Keratinocyte (primary cell): ENCODE data around the gene PTOV1. TPM values are rescaled to one million over a fixed set of nuclear protein-coding genes. Genes with fewer than 3 reads are reported as not detected.

Experiments
- DNase-seq: peaks from one replicate; pipeline ENCODE4 v3.0.0-alpha.2; 2011; ENCODE audit warnings: low read depth, missing footprints, low spot score
- FAIRE-seq: peaks from 2 replicates; lab custom pipeline; 2011; peaks lifted over from hg19 to GRCh38; lab: Jason Lieb, UNC
- H2AFZ ChIP-seq: 2 replicates; pipeline ENCODE4 v1.6.0; 2012; ENCODE audit warnings: low read length, control low read depth, inconsistent platforms; ENCODE audit not compliant: control insufficient read depth
- H3K27ac ChIP-seq: 2 replicates; pipeline ENCODE4 v1.5.1; 2011; ENCODE audit warnings: low read length; ENCODE audit not compliant: control insufficient read depth, insufficient read depth
- H3K27me3 ChIP-seq: 3 replicates; pipeline ENCODE4 v1.6.0; 2011; ENCODE audit warnings: low read length; ENCODE audit not compliant: control insufficient read depth, insufficient read depth; ENCODE audit errors: extremely low read depth
- H3K36me3 ChIP-seq, 2 experiments: 2 replicates in 1 of 2; 3 replicates in 1 of 2; pipeline ENCODE4 v1.5.1; 2011; ENCODE audit warnings: low read length in 2 of 2, mild to moderate bottlenecking in 1 of 2; ENCODE audit not compliant: control insufficient read depth in 2 of 2, insufficient read depth in 2 of 2; ENCODE audit errors: extremely low read depth in 1 of 2
- H3K4me1 ChIP-seq: 3 replicates; pipeline ENCODE4 v1.5.1; 2011; ENCODE audit warnings: low read length; ENCODE audit not compliant: control insufficient read depth, insufficient read depth; ENCODE audit errors: extremely low read depth
- H3K4me2 ChIP-seq: 3 replicates; pipeline ENCODE4 v1.6.0; 2011; ENCODE audit warnings: low read depth, low read length; ENCODE audit not compliant: control insufficient read depth, insufficient read depth; ENCODE audit errors: extremely low read depth
- H3K4me3 ChIP-seq, 3 experiments: fragments of 200-600 bp in 1 of 3; sonication (generic) in 1 of 3; 2 replicates in 2 of 3; 3 replicates in 1 of 3; pipeline ENCODE4 v1.5.1; 2011 to 2016; ENCODE audit warnings: low read length in 3 of 3, mild to moderate bottlenecking in 3 of 3, control low read depth in 2 of 3, inconsistent platforms in 1 of 3, low read depth in 1 of 3, mixed read lengths in 1 of 3, mixed run types in 1 of 3, moderate library complexity in 1 of 3; ENCODE audit not compliant: control insufficient read depth in 2 of 3, insufficient read depth in 2 of 3; ENCODE audit errors: extremely low read depth in 1 of 3
- H3K79me2 ChIP-seq: 2 replicates; pipeline ENCODE4 v1.6.0; 2012; ENCODE audit warnings: low read length; ENCODE audit not compliant: control insufficient read depth, insufficient read depth
- H3K9ac ChIP-seq: 3 replicates; pipeline ENCODE4 v1.6.0; 2011; ENCODE audit warnings: low read length; ENCODE audit not compliant: control insufficient read depth, insufficient read depth; ENCODE audit errors: extremely low read depth
- H3K9me1 ChIP-seq: 3 replicates; pipeline ENCODE4 v1.6.0; 2011; ENCODE audit warnings: low read length; ENCODE audit not compliant: control insufficient read depth, insufficient read depth; ENCODE audit errors: extremely low read depth
- H3K9me3 ChIP-seq: 2 replicates; pipeline ENCODE4 v1.5.1; 2012; ENCODE audit warnings: low read depth, low read length; ENCODE audit not compliant: control insufficient read depth
- H4K20me1 ChIP-seq: 3 replicates; pipeline ENCODE4 v1.6.0; 2011; ENCODE audit warnings: low read length; ENCODE audit not compliant: control insufficient read depth, insufficient read depth; ENCODE audit errors: extremely low read depth
- CTCF ChIP-seq, 3 experiments: IDR thresholded peaks in 1 of 3; conservative IDR thresholded peaks in 1 of 3; optimal IDR thresholded peaks in 1 of 3; 2 replicates in 2 of 3; 3 replicates in 1 of 3; pipeline versions ENCODE3 to v1.5.1; 2011; ENCODE audit warnings: low read length in 3 of 3, mild to moderate bottlenecking in 3 of 3, moderate library complexity in 2 of 3, control low read depth in 1 of 3, inconsistent platforms in 1 of 3; ENCODE audit not compliant: insufficient read depth in 2 of 3; ENCODE audit errors: extremely low read depth in 1 of 3
- EZH2 ChIP-seq: IDR thresholded peaks from one replicate; pipeline ENCODE4 v1.6.1; 2012; ENCODE audit warnings: inconsistent platforms, mild to moderate bottlenecking, low read length, moderate library complexity
- dilution Hi-C: fragments of 300-500 bp; cut with MboI; formaldehyde crosslinking; loops from one replicate; pipeline ENCODE4 v1.7.0; 2020; ENCODE audit warnings: low sequenced_read_pairs; ENCODE audit not compliant: extremely low pct_ligation_motif_present
- polyA plus RNA-seq, 5 experiments: library from polyadenylated mRNA; depleted of rRNA in 3 of 5; stranded (reverse) in 3 of 5; stranded (forward) in 1 of 5; unstranded in 1 of 5; fragments of >200 nt; gene quantifications; 1 replicate in 1 of 5; 2 replicates in 3 of 5; 3 replicates in 1 of 5; pipeline versions ENCODE4 v1.2.1 to v1.2.3, GENCODE V29; 2011 to 2012; ENCODE audit warnings: missing spikeins in 2 of 5, low read depth in 1 of 5, low replicate concordance in 1 of 5

The PTOV1 gene
- polyA plus RNA-seq, 1 donor (not counting 4 experiments of a cell fraction or from before 2014, with no cell fraction given), result 22.9 TPM

DNA sequence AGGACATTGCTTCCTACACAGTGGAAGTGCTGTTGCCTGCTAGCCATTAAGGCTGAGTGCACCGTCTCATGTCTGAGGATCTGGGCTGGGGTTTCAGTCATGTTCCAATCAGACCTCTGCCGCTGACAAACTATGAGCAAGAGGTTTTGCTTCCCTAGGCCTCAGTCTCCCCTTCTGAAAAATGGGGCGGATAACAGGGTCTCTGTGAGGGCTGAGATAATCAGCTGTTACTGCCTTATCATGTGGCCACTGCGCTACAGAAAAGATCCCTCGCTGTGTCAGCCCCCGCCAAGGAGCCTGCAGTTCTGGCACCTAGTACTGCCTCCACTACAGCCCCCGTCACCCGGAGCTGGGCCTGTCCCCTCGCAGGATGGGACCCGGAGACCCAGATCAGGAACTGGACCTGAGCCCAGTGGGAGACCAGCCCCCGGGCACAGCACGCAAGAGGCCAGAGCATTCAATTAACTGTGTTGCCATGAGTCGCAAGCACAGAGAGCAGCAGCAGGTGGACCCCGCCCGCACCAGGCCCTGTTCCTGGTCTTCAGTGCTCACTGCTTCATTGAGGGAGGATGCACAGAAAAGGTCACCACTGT, 19.4 kb downstream of the PTOV1 start:
- no peak overlapping the region for H2AFZ ChIP-seq
- H3K27ac ChIP-seq, result peak overlapping the region; percentile 42
- no peak for FAIRE-seq

DNA sequence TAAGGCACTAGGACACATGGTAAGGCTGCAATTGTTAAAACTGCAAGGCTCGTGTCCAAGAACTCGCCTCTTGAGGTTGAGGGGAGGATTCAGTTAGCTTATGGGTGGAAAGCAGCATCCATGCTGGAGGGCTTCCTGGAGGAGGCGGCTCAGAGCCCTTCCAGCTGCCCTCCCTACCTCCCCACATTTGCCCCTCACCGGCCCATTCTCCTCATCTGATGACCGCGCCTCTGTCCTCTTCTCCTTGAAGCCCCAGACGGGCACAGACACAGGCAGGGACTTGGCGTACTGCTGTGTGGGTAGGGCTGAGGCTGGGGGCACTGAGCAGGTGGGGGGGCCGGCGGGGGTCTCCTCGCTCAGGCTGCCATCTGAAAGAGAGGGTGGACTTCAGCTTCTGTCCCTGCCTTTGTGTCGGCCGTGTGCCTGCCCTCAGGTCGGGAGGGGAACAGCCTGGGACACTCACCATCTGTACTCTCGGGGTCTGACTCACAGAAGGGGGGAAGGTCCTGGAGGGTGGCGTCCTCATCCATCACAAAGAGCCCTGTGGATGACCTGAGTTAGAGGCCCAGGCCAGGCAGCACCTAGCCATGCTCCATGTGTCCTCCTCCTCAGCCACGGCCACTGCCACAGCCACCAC, 20.5 kb downstream of the PTOV1 start:
- H3K9me1 ChIP-seq, result no peaks in the 10 kb centered on the region
- no peak overlapping the region for H3K9ac ChIP-seq
- no peaks in the 10 kb centered on the region for H3K27me3 ChIP-seq
- no peaks in the 10 kb centered on the region for H3K9me3 ChIP-seq
- H3K79me2 ChIP-seq, result peaks cover 31% of the 10 kb centered on the region
- H2AFZ ChIP-seq, result no peak overlapping the region
- DNase-seq (no peak), FAIRE-seq (no peak)
- H3K36me3 ChIP-seq, result peaks cover 12 to 24% of the 10 kb centered on the region in 2 experiments
- no peak overlapping the region for H3K4me3 ChIP-seq
- no peak overlapping the region for H3K27ac ChIP-seq
- no peak overlapping the region for H3K4me2 ChIP-seq
- dilution Hi-C loops, result no loop called here
- TF ChIP-seq CTCF (optimal IDR thresholded peaks at IDR 0.05 in 1 of 3, IDR thresholded peaks at IDR 0.05 in 1 of 3, conservative IDR thresholded peaks at IDR 0.05 in 1 of 3; ENCODE audit: extremely low read depth in 1 of 3, insufficient read depth in 2 of 3, low read length in 3 of 3) (no peak), EZH2 (no peak)
- H4K20me1 ChIP-seq, result no peaks in the 10 kb centered on the region
- H3K4me1 ChIP-seq, result peaks cover 25% of the 10 kb centered on the region

More for the DNA sequence above, 19.4 kb downstream of the PTOV1 start:
- H3K79me2 ChIP-seq, result peaks cover 34% of the 10 kb centered on the region
- peak overlapping the region; percentile 53 for H3K9ac ChIP-seq
- no peaks in the 10 kb centered on the region for H3K27me3 ChIP-seq
- DNase-seq, result no peak
- peak overlapping the region; percentile 11 to 52 (median 29) for H3K4me3 ChIP-seq
- H3K9me1 ChIP-seq, result no peaks in the 10 kb centered on the region
- no peaks in the 10 kb centered on the region for H3K9me3 ChIP-seq
- H3K4me1 ChIP-seq, result peaks cover 33% of the 10 kb centered on the region
- dilution Hi-C loops, result no loop called here
- TF ChIP-seq CTCF (optimal IDR thresholded peaks at IDR 0.05 in 1 of 3, IDR thresholded peaks at IDR 0.05 in 1 of 3, conservative IDR thresholded peaks at IDR 0.05 in 1 of 3; ENCODE audit: extremely low read depth in 1 of 3, insufficient read depth in 2 of 3, low read length in 3 of 3) (no peak), EZH2 (no peak)
- peaks cover 12 to 24% of the 10 kb centered on the region in 2 experiments for H3K36me3 ChIP-seq
- H4K20me1 ChIP-seq, result no peaks in the 10 kb centered on the region
- peak overlapping the region; percentile 69 for H3K4me2 ChIP-seq
